MCF 10A (cell line): ENCODE measurements around the gene ARSG. TPM values are rescaled to one million over a fixed set of nuclear protein-coding genes. Genes with fewer than 3 reads are reported as not detected.
"Not testable (repeated sequence)": the region's sequence is repeated elsewhere in the genome, so short reads cannot be mapped to it uniquely, and the experiment has no call there.

Experiments
- BruUV-seq: library from RNA; stranded (reverse); fragments of 400-500 nt; replicated peaks from 2 replicates; lab custom pipeline; 2021; lab: Mats Ljungman, UMichigan
- CTCF ChIA-PET: fragments of 300-600 bp; sonication (Branson Sonifier 250); formaldehyde crosslinking; extraction: SDS; loops from one replicate; lab custom pipeline; 2021; ENCODE audit warnings: antibody characterized with exemption, inconsistent platforms; lab: Yijun Ruan, JAX
- POLR2A ChIA-PET: fragments of 300-600, 350-650 bp; sonication (Branson Sonifier 250); formaldehyde crosslinking; extraction: SDS; loops from one replicate; lab custom pipeline; 2020; ENCODE audit warnings: antibody characterized with exemption, inconsistent platforms; lab: Yijun Ruan, JAX
- DNase-seq: peaks from one replicate; pipeline ENCODE4 v3.0.0-alpha.2; 2018; ENCODE audit not compliant: unreplicated experiment
- H3K27ac Mint-ChIP-seq: one replicate; pipeline ENCODE4 v1.8.0; 2022; ENCODE audit warnings: mild to moderate bottlenecking, low read depth, mixed read lengths; ENCODE audit not compliant: unreplicated experiment
- H3K27me3 Mint-ChIP-seq: one replicate; pipeline ENCODE4 v1.8.0; 2022; ENCODE audit warnings: mixed read lengths; ENCODE audit not compliant: insufficient read depth, unreplicated experiment
- H3K36me3 Mint-ChIP-seq: one replicate; pipeline ENCODE4 v1.8.0; 2022; ENCODE audit warnings: mild to moderate bottlenecking, moderate library complexity, mixed read lengths; ENCODE audit not compliant: insufficient read depth, unreplicated experiment
- H3K4me1 Mint-ChIP-seq: one replicate; pipeline ENCODE4 v1.8.0; 2022; ENCODE audit warnings: mixed read lengths; ENCODE audit not compliant: insufficient read depth, unreplicated experiment
- H3K4me3 Mint-ChIP-seq: one replicate; pipeline ENCODE4 v1.8.0; 2022; ENCODE audit warnings: mild to moderate bottlenecking, moderate library complexity, mixed read lengths; ENCODE audit not compliant: unreplicated experiment
- H3K9me3 Mint-ChIP-seq: one replicate; pipeline ENCODE4 v1.8.0; 2022; ENCODE audit warnings: mixed read lengths; ENCODE audit not compliant: unreplicated experiment
- intact Hi-C: fragments of 100-400 bp; cut with micrococcal nuclease; formaldehyde crosslinking; loops from 2 replicates; pipeline ENCODE4 v1.14.1; 2022
- total RNA-seq: library from RNA; stranded (reverse); gene quantifications from 2 replicates; pipeline ENCODE4 v1.2.3, GENCODE V29; 2022
- TF ChIP-seq, protein P1 (sequence below): fragments of 200-600 bp; IDR thresholded peaks from one replicate; pipeline ENCODE4 v1.8.0; 2022; ENCODE audit warnings: antibody characterized with exemption, mild to moderate bottlenecking; ENCODE audit not compliant: unreplicated experiment

Gene ARSG
- total RNA-seq, 1 experiment from 2014 or later: 5.9 TPM

DNA sequence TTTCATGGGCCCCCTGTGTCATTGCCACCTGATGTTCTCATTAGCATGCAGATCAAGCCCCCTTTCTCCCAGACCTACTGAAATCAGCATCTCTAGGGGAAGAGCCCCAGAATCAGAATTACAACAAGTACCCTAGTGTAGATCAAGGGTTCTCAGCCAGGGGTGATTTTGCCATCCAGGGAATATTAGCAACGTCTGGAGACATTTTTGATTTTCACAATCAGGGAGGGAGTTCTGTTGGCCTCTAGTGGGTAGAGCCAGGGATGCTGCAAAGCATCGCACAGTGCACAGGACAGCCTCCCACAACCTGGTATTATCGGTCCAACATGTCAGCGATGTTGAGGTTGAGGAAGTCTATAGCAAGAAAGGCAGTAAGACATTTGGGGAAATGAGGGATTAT is 36.1 kb upstream of the ARSG start:
- Mint-ChIP-seq H3K27me3 (no peaks in the 10 kb centered on the region), H3K36me3 (peaks cover 52% of the 10 kb centered on the region), H3K4me1 (no peaks in the 10 kb centered on the region), H3K4me3 (no peak overlapping the region), H3K27ac (no peak overlapping the region), H3K9me3 (no peaks in the 10 kb centered on the region)
- ChIA-PET POLR2A (no interaction called here), CTCF (interaction anchor here (1.1 kb wide), 1 partner anchor 211 kb away, joined by 3 read pairs; no protein-coding TSS in a partner anchor)
- BruUV-seq: no TSS peak
- intact Hi-C loops: no loop called here
- no peak for DNase-seq
- TF ChIP-seq, protein P1, sequence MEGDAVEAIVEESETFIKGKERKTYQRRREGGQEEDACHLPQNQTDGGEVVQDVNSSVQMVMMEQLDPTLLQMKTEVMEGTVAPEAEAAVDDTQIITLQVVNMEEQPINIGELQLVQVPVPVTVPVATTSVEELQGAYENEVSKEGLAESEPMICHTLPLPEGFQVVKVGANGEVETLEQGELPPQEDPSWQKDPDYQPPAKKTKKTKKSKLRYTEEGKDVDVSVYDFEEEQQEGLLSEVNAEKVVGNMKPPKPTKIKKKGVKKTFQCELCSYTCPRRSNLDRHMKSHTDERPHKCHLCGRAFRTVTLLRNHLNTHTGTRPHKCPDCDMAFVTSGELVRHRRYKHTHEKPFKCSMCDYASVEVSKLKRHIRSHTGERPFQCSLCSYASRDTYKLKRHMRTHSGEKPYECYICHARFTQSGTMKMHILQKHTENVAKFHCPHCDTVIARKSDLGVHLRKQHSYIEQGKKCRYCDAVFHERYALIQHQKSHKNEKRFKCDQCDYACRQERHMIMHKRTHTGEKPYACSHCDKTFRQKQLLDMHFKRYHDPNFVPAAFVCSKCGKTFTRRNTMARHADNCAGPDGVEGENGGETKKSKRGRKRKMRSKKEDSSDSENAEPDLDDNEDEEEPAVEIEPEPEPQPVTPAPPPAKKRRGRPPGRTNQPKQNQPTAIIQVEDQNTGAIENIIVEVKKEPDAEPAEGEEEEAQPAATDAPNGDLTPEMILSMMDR: no peak

DNA sequence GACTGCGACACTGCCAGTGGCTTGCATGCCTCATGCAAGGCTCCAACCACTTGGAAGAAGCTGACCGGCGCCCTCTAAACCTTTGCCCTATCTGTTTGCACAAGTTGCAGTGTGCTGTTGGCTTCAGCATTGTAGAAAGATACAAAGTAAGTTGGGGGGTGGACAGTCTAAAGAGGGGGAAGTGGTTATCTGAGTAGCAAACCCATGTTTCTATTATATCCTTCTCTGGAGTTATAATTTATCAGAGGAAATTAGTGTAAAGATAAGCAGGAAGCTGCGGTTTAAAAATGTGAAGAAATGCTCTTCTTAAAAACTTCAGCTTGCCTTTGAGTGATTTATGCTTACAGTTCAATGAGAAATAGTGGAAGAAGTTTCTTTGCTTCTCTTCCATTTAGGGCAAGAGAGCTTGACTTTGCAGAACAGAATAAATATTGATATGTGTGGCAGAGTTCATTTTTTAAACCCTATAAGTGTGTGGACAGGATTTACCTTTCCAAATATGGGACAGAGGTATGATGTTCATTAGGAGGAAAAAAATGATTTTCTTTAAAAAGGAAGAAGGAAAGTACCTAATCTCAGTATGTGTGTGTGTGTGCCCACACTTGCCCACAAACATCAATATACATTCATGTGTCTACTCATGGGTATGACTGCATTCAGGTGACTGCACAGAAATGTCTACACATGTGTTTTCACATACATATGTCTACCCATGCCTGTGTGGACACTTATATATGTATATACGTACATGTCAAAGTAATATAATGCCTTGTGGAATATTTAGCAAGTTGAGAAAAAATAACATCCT is 35.4 kb upstream of the ARSG start:
- CTCF ChIA-PET: interaction anchor here (1.1 kb wide), 1 partner anchor 210 kb away, joined by 3 read pairs; no protein-coding TSS in a partner anchor

DNA sequence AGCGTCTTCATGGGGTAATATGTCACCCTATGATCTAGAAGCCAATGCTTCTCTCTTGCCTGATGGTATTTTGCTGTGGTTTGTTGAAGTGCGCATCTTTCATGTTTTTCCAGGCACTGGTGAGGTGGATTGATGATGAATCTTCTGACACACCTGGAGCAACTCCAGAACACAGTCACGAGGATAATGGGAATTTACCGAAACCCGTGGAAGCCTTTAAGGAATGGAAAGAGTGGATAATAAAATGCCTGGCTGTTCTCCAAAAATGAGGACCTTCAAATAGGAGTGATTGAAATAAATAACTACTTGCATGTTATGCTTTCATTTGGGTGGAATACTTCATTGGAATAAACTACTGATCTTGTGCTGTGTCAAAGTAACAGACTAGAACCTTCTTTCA is 34.6 kb upstream of the ARSG start:
- BruUV-seq, H3K27me3 Mint-ChIP-seq, DNase-seq, H3K27ac Mint-ChIP-seq, H3K9me3 Mint-ChIP-seq, H3K4me1 Mint-ChIP-seq, CTCF ChIA-PET, intact Hi-C loops, H3K4me3 Mint-ChIP-seq: not testable (repeated sequence)
- H3K36me3 Mint-ChIP-seq: peaks cover 44% of the 10 kb centered on the region
- POLR2A ChIA-PET: interaction anchor here (1.1 kb wide), 1 partner anchor 8 kb away, joined by 10 read pairs; the partner anchor contains the start of gene AMZ2

More for the DNA sequence above, 35.4 kb upstream of the ARSG start:
- Mint-ChIP-seq H3K4me1 (no peaks in the 10 kb centered on the region), H3K27ac (no peak overlapping the region), H3K27me3 (no peaks in the 10 kb centered on the region), H3K9me3 (no peaks in the 10 kb centered on the region), H3K4me3 (no peak overlapping the region), H3K36me3 (peaks cover 52% of the 10 kb centered on the region)
- DNase-seq: no peak
- no TSS peak for BruUV-seq
- intact Hi-C loops: no loop called here
- TF ChIP-seq, protein P1: no peak
- POLR2A ChIA-PET: no interaction called here

DNA sequence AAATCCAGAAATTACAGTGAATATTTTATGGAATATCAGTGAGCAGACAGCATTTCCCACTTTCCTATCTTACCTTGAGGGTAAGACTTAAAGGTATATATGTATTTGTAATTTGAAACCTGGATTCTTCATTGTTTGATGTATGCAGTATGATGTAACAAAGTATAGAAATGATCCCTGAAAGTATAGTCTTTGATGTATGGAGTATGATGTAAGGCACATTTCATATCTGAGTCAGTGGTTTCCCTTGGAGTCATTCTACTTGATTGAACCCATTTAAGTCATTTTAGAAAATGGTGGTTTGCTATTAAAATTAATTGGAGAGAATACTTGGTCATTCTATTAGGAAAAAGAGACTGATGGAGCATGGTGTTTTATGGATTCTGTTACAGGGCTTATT is 33.4 kb upstream of the ARSG start:
- TF ChIP-seq, protein P1: no peak
- no peaks in the 10 kb centered on the region for H3K4me1 Mint-ChIP-seq
- H3K27me3 Mint-ChIP-seq: no peaks in the 10 kb centered on the region
- H3K9me3 Mint-ChIP-seq: no peaks in the 10 kb centered on the region
- H3K36me3 Mint-ChIP-seq: peaks cover 34% of the 10 kb centered on the region
- intact Hi-C loops: no loop called here
- no peak overlapping the region for H3K27ac Mint-ChIP-seq
- no peak for DNase-seq
- no TSS peak for BruUV-seq
- H3K4me3 Mint-ChIP-seq: no peak overlapping the region
- ChIA-PET CTCF (interaction anchor here (0.6 to 0.9 kb wide), 2 partner anchors 28 to 206 kb away, joined by 3 read pairs; no protein-coding TSS in a partner anchor), POLR2A (interaction anchor here (0.8 to 2.2 kb wide), 4 partner anchors 9 to 205 kb away, joined by 3 to 30 read pairs (median 9); partner anchors contain the start of gene AMZ2)

DNA sequence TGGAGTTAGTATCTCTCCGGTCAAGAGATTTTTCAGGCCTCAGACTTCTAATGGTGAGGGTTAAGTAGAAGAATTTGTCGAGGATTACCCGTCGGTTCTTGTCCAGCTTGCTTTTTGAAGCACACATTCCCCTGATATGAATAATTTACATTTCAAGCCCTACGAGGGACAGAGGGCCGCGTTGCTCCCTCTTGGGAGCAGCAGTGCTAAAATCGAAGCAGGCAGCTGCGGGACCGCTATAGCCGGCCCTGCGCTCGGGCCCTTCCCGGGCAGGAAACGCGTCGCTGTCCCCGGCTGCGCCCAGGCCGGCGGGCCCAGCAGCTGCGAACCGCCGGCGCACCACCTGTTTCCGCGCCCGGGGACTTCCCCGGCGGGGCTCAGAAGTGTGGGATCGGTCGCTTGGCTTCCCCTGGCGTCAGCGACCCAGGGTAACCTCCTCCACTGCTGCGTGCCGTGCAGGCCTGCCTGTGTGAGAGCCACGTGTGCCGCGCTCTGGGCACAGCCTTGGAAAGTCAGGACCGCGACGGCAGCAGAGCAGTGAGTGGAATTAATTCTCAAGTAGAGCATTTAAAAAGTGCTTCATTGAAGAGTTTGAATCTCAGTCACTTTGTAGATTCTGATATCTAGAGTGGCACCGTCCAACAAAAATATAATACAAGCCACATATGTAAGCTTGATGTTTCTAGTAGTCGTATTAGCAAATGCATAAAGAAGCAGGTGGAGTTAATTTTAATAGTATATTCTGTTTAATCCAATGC is 32.2 kb upstream of the ARSG start:
- TSS peak; percentile 28 for BruUV-seq
- H3K27ac Mint-ChIP-seq, H3K4me1 Mint-ChIP-seq, H3K9me3 Mint-ChIP-seq, H3K27me3 Mint-ChIP-seq, intact Hi-C loops, DNase-seq: not testable (repeated sequence)
- Mint-ChIP-seq H3K4me3 (peak overlapping the region; percentile 31), H3K36me3 (peaks cover 23% of the 10 kb centered on the region)
- ChIA-PET CTCF (interaction anchor here (0.7 to 0.9 kb wide), 3 partner anchors 16 to 177 kb away, joined by 3 read pairs; no protein-coding TSS in a partner anchor), POLR2A (interaction anchor here (0.8 to 2.2 kb wide), 4 partner anchors 11 to 203 kb away, joined by 3 to 30 read pairs (median 6); partner anchors contain the start of gene AMZ2)

DNA sequence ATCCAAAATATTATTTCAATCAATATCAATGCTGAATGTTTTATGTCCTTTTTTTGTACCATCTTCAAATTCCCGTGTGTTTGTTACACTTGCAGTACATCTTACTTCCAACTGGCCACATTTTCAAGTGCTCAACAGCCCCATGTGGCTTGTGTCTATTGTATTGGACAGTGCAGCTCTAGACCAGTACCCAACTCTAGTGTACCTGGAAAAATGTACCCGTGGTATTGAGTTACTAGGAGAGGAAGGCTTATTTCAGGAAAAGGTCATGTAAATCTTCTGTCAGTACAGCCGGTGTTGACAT is 31.7 kb upstream of the ARSG start:
- DNase-seq, H3K9me3 Mint-ChIP-seq, H3K27me3 Mint-ChIP-seq, H3K4me1 Mint-ChIP-seq, H3K27ac Mint-ChIP-seq, intact Hi-C loops, BruUV-seq: not testable (repeated sequence)
- peaks cover 18% of the 10 kb centered on the region for H3K36me3 Mint-ChIP-seq
- ChIA-PET POLR2A (interaction anchor here (0.8 to 2.2 kb wide), 3 partner anchors 11 to 198 kb away, joined by 4 to 30 read pairs (median 8); partner anchors contain the start of gene AMZ2), CTCF (interaction anchor here (0.7 to 0.9 kb wide), 2 partner anchors 16 to 177 kb away, joined by 3 read pairs; no protein-coding TSS in a partner anchor)
- H3K4me3 Mint-ChIP-seq: peak overlapping the region; percentile 31
